OCI-LY7 (cell line): Measurements from ENCODE around the gene SLC38A3. TPM values are rescaled to one million over a fixed set of nuclear protein-coding genes. Genes with fewer than 3 reads are reported as not detected.

Experiments
- BruUV-seq: library from RNA; stranded (reverse); fragments of 400-500 nt; replicated peaks from 2 replicates; lab custom pipeline; 2021; lab: Mats Ljungman, UMichigan
- CTCF ChIA-PET: fragments of 300-600 bp; sonication (Branson Sonifier 250); formaldehyde crosslinking; loops from one replicate; lab custom pipeline; 2022; ENCODE audit warnings: antibody characterized with exemption; ENCODE audit not compliant: unreplicated experiment; lab: Charles Lee
- POLR2A ChIA-PET: fragments of 300-600 bp; sonication (Branson Sonifier 250); formaldehyde crosslinking; loops from one replicate; lab custom pipeline; 2022; ENCODE audit warnings: antibody characterized with exemption; lab: Charles Lee
- DNase-seq: peaks from one replicate; pipeline ENCODE4 v3.0.0-alpha.2; 2015; ENCODE audit warnings: low spot score
- H2AFZ ChIP-seq: fragments of 200-600 bp; sonication (generic), shearing (Covaris generic); 2 replicates; pipeline ENCODE4 v1.6.1; 2014; ENCODE audit warnings: mild to moderate bottlenecking, antibody characterized with exemption, low read length, moderate library complexity
- H3K27ac ChIP-seq: fragments of 200-600 bp; sonication (generic); 2 replicates; pipeline ENCODE4 v1.5.1; 2014; ENCODE audit warnings: mixed run types, low read depth, mild to moderate bottlenecking, moderate library complexity, low read length, inconsistent platforms; ENCODE audit not compliant: poor library complexity, severe bottlenecking
- H3K36me3 ChIP-seq: fragments of 200-600 bp; sonication (generic); 2 replicates; pipeline ENCODE4 v1.6.1; 2014; ENCODE audit warnings: mild to moderate bottlenecking, antibody characterized with exemption, low read length, moderate library complexity, mixed read lengths; ENCODE audit not compliant: insufficient read depth
- H3K4me1 ChIP-seq: fragments of 200-600 bp; sonication (generic); 2 replicates; pipeline ENCODE4 v1.5.1; 2014; ENCODE audit warnings: mild to moderate bottlenecking, low read length; ENCODE audit not compliant: insufficient read depth, poor library complexity, severe bottlenecking
- H3K4me2 ChIP-seq: fragments of 200-600 bp; sonication (generic); 2 replicates; pipeline ENCODE4 v1.6.1; 2014; ENCODE audit warnings: mild to moderate bottlenecking, low read length
- H3K4me3 ChIP-seq: fragments of 200-600 bp; sonication (generic); 2 replicates; pipeline ENCODE4 v1.5.1; 2014; ENCODE audit warnings: mild to moderate bottlenecking, low read depth, low read length; ENCODE audit not compliant: poor library complexity, severe bottlenecking
- H3K79me2 ChIP-seq: fragments of 200-600 bp; sonication (generic); 2 replicates; pipeline ENCODE4 v1.6.1; 2016; ENCODE audit warnings: low read depth, mild to moderate bottlenecking, low read length, moderate library complexity, mixed read lengths; ENCODE audit not compliant: insufficient read depth
- H3K9me2 ChIP-seq: fragments of 200-600 bp; sonication (generic); 2 replicates; pipeline ENCODE4 v1.6.1; 2016; ENCODE audit warnings: mild to moderate bottlenecking, low read length, mixed read lengths; ENCODE audit not compliant: insufficient read depth
- H3K9me3 ChIP-seq: fragments of 200-600 bp; sonication (generic); 2 replicates; pipeline ENCODE4 v1.6.1; 2014; ENCODE audit warnings: mild to moderate bottlenecking, mixed run types, low read length, mixed read lengths
- H4K20me1 ChIP-seq: fragments of 200-600 bp; sonication (generic); 2 replicates; pipeline ENCODE4 v1.6.1; 2014; ENCODE audit warnings: mild to moderate bottlenecking, antibody characterized with exemption, low read length, moderate library complexity, mixed read lengths; ENCODE audit not compliant: insufficient read depth
- CTCF ChIP-seq: fragments of 200-600 bp; sonication (generic); conservative IDR thresholded peaks from 2 replicates; pipeline ENCODE4 v1.5.1; 2014; ENCODE audit warnings: mild to moderate bottlenecking, antibody characterized with exemption, low read length, moderate library complexity, mixed read lengths
- EZH2phosphoT487 ChIP-seq: fragments of 200-600 bp; sonication (generic); IDR thresholded peaks from 2 replicates; pipeline ENCODE4 v1.6.1; 2018; ENCODE audit warnings: low read depth, borderline replicate concordance, mild to moderate bottlenecking, mixed run types, antibody characterized with exemption, low read length, moderate library complexity, mixed read lengths
- intact Hi-C: fragments of 100-400 bp; cut with micrococcal nuclease; formaldehyde crosslinking; loops from one replicate; pipeline ENCODE4 v1.10.0; 2022; ENCODE audit not compliant: unreplicated experiment
- total RNA-seq, 2 experiments: library from RNA; depleted of rRNA in 1 of 2; stranded (reverse); fragments of >200 nt in 1 of 2; shearing (Covaris generic) in 1 of 2; gene quantifications; 2 replicates each; pipeline ENCODE4 v1.2.3, GENCODE V29; 2014 to 2022

SLC38A3 gene
- total RNA-seq, 2 experiments from 2014 or later = not detected

GRCh38 chr3:50185230-50185629 lies 19.8 kb upstream of the SLC38A3 start:
- Histone ChIP-seq H3K4me2 (no peak overlapping the region), H4K20me1 (no peaks in the 10 kb centered on the region; the same call in 1 of the 2 replicates), H3K4me3 (no peak overlapping the region), H2AFZ (no peak overlapping the region), H3K4me1 (no peaks in the 10 kb centered on the region), H3K36me3 (no peaks in the 10 kb centered on the region), H3K9me3 (no peaks in the 10 kb centered on the region), H3K9me2 (no peaks in the 10 kb centered on the region), H3K79me2 (no peaks in the 10 kb centered on the region), H3K27ac (no peak overlapping the region)
- no peak for DNase-seq
- ChIA-PET CTCF (interaction anchor here (0.7 kb wide), 1 partner anchor 35 kb away, joined by 11 read pairs; no protein-coding TSS in a partner anchor), POLR2A (no interaction called here)
- no TSS peak for BruUV-seq
- TF ChIP-seq EZH2phosphoT487 = no peak
- no peak for TF ChIP-seq CTCF
- intact Hi-C loops = loop anchor here (5.0 kb wide), 1 partner anchor 48 kb away; no protein-coding TSS in a partner anchor

GRCh38 chr3:50186096-50186495 lies 19.0 kb upstream of the SLC38A3 start:
- H3K36me3 ChIP-seq = no peaks in the 10 kb centered on the region
- intact Hi-C loops = loop anchor here (5.0 kb wide), 1 partner anchor 49 kb away; no protein-coding TSS in a partner anchor
- CTCF ChIA-PET = no interaction called here
- no peak overlapping the region for H2AFZ ChIP-seq
- H3K4me3 ChIP-seq = no peak overlapping the region
- POLR2A ChIA-PET = no interaction called here
- no peak for TF ChIP-seq CTCF
- no peak for TF ChIP-seq EZH2phosphoT487
- no peaks in the 10 kb centered on the region for H3K9me2 ChIP-seq
- H3K4me2 ChIP-seq = no peak overlapping the region
- H3K27ac ChIP-seq = no peak overlapping the region
- no TSS peak for BruUV-seq
- DNase-seq = no peak
- H3K4me1 ChIP-seq = peaks cover 5% of the 10 kb centered on the region
- H4K20me1 ChIP-seq = no peaks in the 10 kb centered on the region; the same call in 1 of the 2 replicates
- H3K79me2 ChIP-seq = no peaks in the 10 kb centered on the region
- H3K9me3 ChIP-seq = no peaks in the 10 kb centered on the region

- no peak overlapping the region for H3K4me3 ChIP-seq
- no TSS peak for BruUV-seq
- H3K4me2 ChIP-seq = no peak overlapping the region
- no peak overlapping the region for H3K27ac ChIP-seq
- no peaks in the 10 kb centered on the region for H3K36me3 ChIP-seq
- no peak for DNase-seq
- no peaks in the 10 kb centered on the region for H3K9me2 ChIP-seq
- CTCF ChIA-PET = interaction anchor here (0.6 kb wide), 1 partner anchor 19 kb away, joined by 3 read pairs; no protein-coding TSS in a partner anchor
- H4K20me1 ChIP-seq = no peaks in the 10 kb centered on the region
- no peaks in the 10 kb centered on the region for H3K79me2 ChIP-seq
- POLR2A ChIA-PET = interaction anchor here (0.6 to 1.1 kb wide), 2 partner anchors 20 to 95 kb away, joined by 3 to 5 read pairs; no protein-coding TSS in a partner anchor
- H3K4me1 ChIP-seq = peaks cover 12% of the 10 kb centered on the region
- intact Hi-C loops = loop anchor here (5.0 kb wide), 1 partner anchor 50 kb away; no protein-coding TSS in a partner anchor
- TF ChIP-seq CTCF (no peak), EZH2phosphoT487 (no peak)
- no peaks in the 10 kb centered on the region for H3K9me3 ChIP-seq
- H2AFZ ChIP-seq = no peak overlapping the region
Measured at GRCh38 chr3:50187750-50188149, 17.3 kb upstream of the SLC38A3 start.
